ENCODE results near the gene VAMP2.

VAMP2 gene

DNA sequence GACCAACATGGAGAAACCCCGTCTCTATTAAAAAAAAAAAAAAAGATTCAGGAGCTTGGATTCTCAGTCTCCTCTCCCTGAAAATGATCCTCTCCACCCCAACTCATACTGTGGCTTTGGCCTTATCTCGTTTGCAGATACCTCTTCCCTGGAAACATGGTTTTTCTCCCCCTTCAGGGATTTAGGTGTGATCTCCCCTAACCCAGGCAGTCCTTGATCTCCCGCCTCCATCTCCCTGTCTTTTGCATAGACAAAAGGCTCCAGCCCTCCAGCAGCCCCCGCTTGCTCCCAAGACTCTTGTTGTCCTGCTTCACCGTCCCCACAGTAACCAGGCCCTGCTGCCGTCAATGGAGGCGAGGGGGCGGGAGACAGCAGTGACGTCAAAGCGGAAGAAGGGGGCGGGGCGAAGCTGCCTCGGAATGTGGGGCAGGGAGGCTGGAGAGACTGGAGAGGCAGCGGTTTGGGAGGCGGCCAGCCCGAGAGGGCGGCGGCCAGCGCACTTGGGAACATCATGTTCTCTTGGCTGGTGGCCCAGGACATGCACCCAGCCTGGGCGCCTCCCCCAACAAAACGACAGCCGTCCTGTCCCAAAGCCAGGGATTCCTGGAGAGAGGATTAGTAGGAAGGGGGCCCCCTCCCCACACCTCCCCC is 8.7 kb downstream of the VAMP2 start:
- DNase-seq = peak; percentile 85

DNA sequence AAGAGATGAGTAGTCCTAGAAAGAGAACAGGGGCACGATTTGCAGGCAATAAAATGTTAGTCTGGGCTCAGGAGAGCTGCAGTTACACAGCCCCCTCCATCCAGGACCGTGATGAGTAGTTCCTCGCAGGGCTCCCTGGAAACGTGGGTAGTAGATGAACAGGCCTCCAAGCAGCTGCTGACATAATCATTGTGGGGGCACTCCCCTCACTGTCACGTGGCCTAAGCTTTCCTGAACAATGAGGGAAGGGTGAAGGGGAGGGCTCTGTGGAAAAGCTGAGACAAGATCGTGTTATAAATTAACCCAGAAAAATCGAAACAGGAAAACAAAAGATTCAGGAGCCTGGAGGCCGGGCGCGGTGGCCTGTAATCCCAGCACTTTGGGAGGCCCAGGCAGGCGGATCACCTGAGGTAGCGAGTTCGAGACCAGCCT is 9.2 kb downstream of the VAMP2 start:
- DNase-seq = no peak

DNA sequence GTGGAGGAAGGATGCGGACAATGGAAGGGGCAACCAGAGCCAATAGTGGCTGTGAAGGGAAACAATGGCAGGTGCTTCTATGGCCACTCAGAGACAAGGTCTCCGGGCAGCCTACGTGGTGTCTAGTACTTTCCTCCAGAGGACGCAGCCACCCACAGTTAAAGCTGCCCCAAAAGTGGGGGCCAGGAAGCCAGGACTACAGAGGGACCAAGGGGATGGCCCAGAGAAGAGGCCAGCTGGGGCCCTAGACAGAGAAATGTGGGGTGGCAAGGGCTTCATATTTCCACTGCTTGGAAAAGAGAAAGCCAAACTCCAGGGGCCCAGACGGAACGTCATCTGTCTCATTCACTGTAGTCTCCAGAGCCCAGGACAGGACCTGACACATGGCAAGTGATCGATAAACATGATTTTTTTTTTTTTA is 9.7 kb downstream of the VAMP2 start:
- DNase-seq = no peak

DNA sequence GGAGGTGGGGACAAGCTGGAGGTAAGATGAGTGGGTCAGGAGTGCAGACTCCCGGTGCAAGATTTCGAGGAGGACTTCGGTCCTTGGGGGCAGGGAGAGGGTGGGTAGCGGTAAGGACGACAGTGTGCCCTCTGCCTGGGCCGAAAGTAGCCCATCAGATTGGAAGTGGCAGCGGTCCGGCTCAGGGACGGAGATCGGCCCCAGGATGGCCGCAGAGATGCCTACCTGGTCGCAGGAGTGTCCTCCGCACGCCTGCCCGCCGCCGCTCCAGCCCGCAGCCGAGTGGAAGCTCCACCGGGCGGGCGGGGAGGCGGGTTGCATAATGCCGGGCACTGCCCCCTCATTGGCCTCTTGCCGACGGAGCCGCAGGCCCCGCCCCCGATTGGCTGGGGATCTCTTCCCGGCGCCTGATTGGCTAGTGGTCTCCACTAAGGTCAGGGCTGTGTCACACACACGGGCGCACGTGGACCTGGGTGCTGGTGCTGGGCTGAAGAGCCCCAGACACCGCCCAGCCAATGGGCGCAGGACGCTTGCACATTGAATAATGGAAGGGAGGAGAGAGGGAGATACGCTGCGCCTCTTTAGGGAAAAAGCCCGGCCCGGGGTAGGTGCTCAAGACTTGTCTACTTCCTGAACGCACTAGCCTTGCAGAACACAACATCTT is 10.5 kb downstream of the VAMP2 start, which contains the start of gene PER1:
Gene PER1, minus strand, starts transcription at position 293 of the 664 bp plus-strand sequence. CDS start 1,698 bp downstream, outside the sequence.
- no peak for DNase-seq

DNA sequence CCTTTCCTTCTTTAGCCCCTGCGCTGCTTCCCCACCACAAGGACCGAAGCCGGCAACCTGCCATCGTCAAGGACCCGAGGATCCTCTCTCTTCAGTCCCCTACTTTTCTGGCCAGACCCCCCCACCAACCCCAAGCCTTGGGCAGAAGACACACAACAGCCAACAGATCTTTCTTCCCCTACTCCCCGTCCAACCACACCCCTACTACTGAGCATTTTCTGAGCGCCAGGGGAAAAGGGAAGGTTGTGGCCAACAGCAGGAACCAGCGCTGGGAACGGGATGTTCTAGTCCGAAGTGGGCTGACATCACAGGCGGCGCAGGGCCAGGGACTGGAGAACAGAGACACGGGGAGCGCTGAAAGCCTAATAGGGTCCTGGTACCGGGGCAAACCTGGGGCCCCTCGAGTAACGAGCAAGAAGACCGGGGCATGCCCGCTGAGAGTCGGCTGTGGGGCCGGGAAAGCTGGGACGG is 11.1 kb downstream of the VAMP2 start:
- DNase-seq = no peak

DNA sequence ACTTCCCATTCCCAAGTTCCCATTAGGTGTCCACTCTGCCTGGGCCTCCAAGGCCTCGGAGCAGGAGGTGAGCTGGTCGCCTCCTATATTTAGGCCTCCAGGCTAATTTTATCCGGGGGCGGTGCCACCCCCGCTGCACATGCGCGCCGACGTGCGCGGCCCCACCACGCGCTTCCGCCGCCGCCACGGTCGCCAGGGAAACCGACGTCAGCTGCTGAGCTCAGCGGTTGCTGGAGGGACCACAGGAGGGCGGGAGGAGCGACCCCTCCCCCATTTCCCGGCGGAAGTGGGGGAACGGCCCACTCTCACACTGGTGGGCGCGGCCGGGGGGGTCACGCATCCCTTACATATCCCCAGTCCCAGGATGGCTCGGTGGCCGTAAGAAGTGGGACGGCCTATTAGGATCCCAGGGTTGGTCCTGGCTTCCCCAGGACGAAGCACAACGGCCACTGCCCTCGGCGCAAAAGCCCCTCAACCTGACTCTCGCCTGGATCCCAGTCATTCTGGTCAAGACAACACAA is 11.6 kb downstream of the VAMP2 start:
- DNase-seq = no peak

DNA sequence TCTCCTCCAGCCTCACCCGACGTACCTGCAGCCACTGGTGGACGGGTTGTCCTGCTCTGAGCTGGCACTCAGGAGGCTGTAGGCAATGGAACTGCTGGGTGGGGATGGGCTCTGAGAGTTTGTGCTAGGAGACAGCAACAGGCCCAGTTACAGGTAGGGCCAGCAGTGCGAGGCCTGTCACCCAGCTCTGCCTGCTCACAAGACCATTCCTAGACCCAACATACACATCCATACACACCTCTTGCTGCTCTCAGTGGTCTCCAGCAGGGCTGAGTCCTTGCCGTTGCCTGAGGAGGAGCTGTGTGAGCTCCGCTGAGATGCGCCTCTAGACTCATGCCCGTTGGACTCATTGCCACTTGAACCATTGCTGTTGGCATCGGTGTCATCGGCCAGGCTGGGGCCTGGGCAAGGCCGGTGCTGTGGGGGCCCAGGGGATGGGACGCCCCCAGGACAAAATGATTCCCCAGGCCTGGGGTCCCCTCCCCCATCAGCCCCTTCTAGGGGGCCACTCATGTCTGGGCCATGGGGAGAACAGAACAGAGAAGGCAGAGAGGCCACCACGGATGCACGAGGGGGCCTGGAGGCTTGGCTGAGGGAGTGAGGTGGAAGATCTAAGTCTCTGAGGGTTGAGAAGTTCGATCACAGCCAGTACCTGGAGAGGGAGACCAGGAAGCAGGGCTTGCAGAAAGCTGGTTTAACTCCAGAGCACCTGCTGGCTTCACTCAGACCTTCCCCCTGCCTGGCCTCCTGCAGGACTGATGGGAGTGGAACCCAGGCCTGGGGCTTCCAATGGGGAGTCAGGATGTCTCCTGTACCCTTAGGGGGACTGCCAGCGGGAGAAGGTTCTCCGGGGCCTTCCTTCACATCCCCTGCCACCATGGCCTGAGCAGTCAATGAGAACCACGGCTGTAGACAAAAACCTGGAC is 12.3 kb downstream of the VAMP2 start:
- no peak for DNase-seq

DNA sequence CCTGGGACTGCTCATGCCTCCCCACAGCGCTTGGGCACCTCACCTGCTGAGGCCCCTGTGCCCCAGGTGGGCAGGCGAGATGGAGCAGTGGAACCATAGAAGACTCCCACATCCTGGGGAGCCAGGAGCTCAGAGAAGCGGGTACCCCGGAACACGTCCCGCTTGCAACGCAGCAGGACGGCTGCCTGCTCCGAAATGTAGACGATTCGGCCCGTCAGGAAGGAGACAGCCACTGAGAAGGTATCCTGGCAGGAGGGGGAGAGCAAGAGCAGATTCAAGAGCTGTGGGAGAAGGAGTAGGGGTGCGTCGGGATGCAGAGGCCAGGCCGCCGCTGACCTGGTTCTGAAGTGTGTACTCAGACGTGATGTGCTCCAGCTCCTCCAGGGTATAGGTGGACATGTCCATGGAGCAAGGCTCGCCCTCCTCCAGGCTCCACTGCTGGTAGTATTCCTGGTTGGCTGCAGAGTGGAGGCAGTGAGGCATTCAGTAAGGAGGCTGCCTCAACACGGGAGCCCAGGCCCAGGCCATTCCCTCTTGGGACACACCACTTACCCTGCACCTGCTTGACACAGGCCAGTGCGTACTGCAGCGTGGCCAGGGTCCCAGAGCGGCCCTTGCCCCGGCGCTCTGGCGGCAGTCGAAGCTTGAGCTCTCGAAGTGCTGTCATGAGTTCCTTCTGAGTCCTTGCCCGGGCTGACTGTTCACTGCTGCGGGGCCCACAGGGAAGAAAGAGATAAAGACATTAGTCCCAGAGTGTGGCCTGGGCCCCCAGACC is 13.1 kb downstream of the VAMP2 start:
- DNase-seq = no peak

DNA sequence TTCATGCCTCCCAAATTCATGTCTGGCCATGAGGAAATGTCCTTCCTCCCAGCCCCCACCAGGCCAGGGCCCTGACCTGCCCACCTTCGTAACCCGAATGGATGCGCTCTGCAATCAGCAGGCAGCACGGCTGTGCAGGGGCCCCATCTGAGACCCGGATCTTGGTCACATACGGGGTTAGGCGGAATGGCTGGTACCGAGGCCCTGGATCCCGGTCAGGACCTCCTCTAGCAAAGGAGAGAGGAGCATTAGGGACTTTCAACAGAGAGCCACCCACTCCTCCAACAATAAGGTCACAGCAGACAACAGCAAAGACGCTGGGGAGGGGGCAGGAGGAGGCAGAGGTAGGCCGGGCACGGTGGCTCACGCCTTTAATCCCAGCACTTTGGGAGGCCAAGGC is 14.2 kb downstream of the VAMP2 start:
- no peak for DNase-seq

DNA sequence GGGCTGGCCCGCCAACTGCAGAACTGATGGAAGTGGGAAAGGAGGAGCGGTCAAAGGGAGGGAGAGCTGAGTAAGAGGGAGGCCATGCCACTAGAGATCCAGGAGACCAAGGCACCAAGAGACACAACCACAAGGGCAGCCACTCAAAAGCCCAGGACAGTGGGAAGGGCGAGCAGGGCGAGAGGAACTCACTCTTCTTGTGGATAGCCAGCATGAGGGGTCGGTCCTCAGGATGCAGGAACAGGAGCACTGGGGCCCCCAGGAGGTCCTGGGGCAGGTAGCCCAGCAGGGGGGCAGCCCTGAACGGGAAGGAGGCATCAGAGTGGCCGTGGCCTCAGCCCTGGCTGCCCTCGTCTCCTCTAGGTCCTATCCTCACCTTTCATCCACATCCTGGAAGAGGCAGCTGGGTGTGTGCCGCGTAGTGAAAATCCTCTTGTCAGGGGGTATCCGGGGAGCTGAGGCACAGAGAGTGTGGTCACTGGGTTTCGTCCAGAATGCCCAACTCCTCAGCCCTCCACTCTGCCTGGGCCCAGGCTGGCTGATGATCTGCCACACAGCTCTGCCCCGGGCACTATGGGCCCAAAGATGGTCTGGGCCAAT is 14.8 kb downstream of the VAMP2 start:
- DNase-seq = no peak

DNA sequence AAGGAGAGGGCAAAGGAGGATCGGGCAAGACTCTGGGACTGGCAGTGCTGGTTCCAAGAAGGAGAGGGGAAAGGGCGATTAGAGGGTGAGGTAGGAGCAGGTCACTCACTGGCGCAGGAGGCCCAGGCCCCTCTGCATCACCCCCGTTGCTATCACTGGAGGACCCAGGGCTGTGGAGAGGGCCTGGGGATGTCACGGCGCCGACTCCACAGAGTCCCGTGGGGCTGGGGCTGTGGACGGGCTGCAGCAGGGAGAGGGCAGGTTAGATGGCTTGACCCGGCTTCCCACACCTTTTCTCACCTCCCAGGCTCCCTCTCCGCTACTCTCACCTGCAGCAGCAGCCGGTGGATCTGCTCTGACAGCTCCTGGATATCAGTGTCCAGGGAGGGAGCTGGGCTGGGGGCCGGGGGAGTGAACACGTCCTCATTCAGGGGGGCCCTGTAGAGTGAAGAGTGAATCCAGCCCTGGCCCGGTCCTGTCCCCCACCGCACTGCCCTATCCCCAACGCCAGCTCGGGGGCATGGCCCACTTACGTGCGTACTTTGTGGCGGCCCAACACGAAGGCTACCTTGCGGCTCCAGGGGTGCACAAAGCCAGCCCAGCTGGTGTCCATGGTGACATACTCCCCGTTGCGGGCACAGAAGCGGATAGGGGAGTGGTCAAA is 15.5 kb downstream of the VAMP2 start:
- no peak for DNase-seq

DNA sequence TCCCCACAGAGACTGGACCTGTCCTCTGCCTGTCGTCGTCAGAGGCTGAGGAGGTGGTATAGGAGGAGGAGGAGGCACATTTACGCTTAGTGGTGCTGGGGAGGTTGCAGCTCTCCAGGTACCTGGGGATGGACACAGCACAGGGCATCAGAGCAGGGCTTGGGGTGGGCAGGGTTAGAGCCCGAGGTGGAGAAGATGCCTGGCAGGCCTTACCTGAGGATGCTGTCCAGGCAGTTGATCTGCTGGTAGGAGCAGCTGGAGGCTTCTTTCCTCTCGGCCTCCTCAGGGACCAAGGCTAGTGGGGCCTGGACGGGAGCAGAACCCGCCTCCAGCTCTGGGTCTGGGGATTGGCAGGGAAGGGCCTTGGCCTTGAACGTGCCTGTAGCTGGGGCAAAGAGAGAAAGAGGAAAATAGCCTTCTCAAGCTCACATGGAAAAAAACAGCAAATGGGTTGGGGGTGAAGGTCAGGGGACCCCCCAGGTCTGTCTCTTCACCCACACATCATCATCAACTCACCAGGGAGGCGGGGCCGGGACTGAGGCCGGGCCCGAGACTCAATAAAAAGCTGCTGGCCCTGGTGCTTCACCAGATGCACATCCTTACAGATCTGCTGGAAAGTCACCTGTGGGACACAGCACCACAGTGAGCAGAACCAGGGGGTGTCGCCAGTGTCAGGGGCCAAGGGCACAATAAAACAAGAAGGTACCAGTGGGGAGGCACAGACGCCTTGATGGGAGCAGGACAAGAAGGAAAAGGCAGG is 16.2 kb downstream of the VAMP2 start:
- DNase-seq = no peak

DNA sequence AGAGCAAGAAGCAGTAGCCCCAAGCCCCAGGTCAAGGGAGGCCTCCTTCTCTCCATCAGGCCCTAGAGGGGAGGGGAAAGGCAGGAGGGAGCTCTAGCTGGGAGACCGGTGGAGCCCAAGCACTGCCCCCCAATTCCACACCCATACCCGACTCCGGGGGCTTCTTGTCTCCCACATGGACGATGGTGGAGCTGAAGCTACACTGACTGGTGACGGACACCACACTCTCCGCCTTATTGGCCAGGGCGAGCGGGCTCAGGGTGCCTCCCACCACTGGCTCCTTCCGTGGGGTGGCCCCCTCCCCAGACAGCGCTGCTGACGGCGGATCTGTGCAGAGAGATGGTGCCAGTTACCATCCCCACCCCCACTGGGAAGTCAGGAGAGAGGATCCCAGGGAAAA is 16.9 kb downstream of the VAMP2 start:
- no peak for DNase-seq

DNA sequence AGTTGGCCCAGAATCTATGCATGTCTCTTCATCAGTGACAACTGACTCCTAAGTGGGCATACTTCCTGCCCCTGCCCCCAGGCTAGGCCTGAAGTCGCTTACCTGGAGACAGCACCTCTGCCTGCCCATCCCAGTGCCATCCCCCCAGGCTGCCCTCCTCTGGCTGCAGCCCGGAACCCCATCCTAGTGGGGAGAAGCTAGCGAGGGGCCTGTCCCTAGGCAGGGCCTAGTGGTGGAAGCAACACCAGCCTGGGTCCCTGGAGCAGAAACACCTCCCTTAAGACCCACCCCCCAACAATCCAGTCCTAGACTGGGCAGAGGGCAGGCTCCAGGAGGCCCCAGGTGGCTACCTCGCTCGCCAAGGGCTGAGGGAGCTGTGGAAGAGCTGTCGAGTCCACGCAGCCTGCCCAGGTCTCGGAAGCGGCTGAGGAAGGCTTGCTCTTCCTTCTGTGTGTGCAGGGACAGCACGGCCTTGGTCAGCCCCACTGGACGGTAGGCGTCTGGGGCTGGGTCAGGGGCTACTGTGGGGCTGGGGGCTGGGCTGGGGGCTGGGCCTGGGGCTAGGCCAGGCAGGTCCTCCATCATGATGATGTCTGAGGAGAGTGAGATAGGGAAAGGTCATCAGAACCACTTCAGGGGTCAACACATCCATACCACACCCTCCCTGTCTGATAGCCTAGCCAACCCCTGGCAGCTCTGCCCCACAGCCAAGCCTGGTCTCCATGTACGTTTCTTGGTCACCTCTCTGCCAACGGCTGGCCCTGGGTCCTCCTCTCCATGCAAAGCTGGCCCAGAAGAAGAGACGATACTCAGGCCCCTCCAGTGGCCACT is 18.1 kb downstream of the VAMP2 start:
- DNase-seq = no peak

DNA sequence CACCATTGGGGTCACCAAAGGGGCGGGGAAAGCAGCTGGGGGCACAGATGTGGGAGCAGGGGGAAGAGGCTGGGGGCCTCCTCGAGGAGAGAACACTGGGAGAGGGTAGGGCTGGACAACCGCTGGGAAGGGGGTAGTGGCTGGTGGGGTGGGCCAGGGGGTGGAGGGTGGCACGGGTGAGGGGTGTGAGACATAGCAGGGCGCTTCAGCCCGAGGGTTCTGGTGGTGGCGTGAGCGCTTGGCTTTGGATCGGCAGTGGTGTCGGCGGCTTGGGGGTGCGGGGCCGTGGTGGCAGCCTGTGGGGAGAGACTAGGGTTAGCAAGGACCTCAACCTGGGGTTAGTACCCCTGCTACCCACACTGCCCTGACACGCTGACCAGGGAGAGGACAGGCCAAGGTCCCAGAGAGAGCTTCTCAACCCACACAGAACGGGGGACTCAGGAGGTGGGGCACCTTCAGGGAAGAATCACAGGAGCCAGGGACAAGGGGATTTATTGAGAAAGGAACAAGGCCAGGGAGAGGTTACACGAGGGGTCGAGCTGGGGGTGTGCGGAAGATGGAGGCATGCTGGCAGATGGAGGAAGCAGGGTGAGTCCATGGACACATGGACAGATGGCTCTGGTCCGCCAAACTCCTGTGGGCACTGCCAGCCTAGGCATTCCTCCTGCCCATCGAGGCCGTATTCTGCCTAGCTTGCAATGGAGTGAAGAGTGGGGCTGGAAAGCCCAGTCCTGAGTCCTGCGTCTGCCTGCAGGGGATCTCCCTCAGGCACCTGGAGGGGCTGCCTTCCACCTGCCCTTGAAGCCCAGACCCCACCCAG is 19.0 kb downstream of the VAMP2 start:
- no peak for DNase-seq

DNA sequence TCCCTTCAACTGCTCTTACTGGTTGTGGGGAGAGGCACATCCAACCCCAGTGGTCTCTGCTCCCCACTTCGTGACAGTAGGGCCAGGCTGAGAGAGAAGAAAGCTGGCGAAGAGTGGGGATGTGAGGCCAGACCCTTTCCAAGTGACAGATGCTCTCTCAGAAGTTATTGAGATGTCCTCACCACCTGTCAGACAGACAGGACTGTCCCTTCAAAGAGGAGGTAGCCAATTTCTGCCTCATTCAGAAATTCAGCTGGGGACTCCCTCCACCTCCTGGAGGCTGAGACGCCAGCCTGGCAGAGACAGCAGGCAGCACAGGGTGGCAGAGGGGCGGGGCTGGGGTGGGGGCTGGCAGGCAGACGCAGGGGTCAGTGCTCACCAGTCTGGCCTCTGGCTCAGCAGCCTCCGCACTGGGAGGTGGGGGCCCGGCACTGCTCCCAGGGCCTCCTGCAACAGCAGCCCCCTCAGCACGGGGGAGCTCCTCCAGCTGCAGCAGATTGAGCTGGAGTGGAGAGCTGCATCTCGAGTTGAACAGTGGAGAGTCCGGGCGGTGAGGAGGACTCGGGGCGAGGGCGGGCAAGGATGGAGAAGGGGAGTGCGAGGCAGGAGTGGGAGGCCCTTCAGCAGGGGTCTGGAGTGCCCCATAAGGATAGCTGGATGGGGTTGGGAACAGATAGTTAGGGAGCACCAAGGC is 19.7 kb downstream of the VAMP2 start:
- DNase-seq = no peak

DNA sequence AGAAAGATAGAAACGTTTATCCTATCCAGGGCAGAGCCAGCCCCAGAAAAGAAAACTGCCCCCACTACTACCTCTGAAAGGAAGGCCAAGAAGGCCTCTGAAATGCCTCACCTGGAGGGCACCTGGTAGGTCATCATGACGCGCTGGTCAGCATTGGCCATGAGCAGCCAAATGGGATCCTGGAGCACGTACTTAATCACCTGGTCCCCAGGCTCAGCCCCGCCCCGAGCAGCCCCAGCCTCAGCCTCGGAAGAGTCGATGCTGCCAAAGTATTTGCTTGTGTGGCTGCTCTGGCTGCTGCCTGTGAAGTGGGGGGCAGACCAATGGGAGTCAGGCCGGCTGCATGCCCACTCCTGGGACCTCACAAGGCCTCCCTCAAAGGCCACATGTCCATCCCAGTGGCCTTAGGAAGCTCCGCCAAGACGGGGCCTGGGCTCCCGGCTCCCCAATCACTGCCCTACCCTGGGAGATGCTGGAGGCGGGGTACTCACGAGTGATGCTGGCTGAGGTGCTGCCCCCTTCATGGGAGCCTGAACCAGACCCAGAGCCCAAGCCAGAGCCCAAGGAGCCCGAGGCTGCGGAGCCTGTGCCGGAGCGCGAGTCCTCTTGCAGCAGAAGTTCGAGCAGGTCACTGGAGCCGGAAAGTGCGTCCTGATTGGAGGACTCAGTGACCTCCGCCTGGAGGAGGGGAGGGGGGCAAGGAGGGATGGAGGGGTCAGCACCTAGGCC is 20.4 kb downstream of the VAMP2 start:
- DNase-seq = no peak

Data from DMS 273 treated with DMSO at 0.1 percent for 48 hours (cell line).